NCI-H526 treated with DMSO at 0.1 percent for 48 hours (cell line): ENCODE data around the gene SUPT4H1.
"Not testable (repeated sequence)": the region's sequence is repeated elsewhere in the genome, so short reads cannot be mapped to it uniquely, and the experiment has no call there.

Experiments used
- DNase-seq: peaks from one replicate; lab custom pipeline; 2025; lab: John Stamatoyannopoulos, UW

The SUPT4H1 gene

DNA sequence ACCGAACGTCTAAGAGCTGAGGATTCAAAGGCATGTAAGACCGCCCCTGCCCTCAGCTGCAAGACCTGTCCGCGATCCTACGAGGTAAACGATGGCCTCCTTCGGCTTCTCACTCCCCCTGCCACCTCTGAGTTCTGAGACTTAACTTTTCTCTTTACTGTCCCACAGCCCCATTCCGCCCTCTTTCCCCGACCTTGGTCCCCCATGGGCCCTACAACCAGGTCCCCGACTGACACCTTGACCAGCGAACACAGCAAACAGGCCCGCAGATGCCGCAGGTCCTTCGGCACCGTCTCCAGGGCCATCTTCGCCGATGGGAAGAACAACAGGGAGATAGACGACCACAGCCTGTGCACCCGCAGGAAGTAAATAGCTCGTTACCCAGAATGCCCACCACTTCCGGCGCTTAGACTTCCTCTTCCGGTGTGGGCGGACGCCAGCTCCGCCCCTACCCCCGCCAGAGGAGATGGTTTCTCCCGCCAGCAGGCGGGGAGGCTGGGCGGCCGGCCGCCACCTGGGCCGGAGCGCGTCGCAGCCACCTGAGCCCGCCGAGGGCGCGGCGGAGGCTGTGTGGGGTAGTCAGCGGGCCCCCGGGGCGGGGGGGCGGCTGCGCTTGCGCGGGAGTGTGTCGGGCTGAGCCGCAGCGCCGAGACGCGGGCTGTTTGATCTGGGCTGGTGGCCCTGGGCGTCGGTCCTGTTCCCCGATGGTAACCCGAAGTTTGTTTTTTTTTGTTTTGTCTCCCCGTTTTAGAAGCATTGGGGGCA lies at the start of gene SUPT4H1:
Gene SUPT4H1 (minus strand): TSS at position 371 of the 765 bp plus-strand sequence. CDS start 66 bp downstream, at position 305.
- peak; percentile 92 for DNase-seq

DNA sequence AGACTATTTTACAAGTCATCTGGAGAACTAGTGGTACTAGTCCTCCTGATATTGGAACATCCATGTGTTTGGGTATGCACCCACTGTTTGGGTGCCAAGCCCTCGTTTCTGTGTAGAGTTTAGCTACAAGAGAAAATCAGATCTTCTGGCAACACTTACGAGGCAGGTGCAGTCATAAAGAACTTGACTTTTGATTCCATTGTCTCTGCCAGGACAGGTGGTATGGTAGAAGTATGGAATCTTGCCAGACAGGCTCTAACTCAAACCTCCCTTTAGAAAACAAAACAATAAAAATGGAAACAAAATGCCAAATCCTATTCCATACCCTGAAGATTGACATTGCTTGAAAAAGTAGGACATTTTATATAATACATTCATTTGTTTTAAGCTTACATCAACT lies 49.3 kb upstream of the SUPT4H1 start:
- DNase-seq, result no peak

DNA sequence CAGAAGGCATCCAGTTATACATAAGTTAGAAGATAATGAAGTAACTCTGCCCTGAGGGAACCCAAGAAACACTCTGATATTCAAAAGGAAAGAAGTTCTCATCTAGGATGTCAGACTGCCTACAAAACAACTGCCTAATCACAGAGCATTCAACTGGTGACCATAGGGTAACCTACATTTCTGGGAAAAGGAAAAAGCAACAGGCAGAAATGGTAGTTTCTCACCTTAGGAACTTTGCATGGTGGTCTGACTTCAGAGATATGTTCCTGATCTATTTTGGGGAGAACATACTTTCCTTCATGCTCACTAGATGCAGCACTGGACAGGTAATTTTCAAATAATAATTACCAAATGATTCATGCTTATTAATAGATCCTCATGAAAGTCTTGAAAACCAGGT lies 48.8 kb upstream of the SUPT4H1 start:
- no peak for DNase-seq

DNA sequence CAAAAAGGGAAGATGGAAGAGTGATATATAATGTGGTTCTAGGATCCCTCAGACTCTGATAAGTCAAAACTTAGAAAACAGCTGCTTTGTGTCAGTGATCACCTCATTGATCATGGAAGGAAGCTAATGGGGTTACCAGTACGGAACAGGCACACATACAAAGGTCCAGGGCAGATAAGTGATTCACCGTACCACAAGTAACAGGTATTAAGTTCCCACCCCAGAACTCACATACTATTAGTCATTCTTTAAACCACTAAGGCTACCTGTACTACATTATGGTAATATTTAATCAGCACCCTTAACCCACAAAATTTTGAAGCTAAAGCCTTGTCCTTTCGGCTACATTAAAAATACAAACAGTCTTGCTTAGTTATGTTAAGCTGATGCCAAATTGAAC lies 48.0 kb upstream of the SUPT4H1 start:
- no peak for DNase-seq

DNA sequence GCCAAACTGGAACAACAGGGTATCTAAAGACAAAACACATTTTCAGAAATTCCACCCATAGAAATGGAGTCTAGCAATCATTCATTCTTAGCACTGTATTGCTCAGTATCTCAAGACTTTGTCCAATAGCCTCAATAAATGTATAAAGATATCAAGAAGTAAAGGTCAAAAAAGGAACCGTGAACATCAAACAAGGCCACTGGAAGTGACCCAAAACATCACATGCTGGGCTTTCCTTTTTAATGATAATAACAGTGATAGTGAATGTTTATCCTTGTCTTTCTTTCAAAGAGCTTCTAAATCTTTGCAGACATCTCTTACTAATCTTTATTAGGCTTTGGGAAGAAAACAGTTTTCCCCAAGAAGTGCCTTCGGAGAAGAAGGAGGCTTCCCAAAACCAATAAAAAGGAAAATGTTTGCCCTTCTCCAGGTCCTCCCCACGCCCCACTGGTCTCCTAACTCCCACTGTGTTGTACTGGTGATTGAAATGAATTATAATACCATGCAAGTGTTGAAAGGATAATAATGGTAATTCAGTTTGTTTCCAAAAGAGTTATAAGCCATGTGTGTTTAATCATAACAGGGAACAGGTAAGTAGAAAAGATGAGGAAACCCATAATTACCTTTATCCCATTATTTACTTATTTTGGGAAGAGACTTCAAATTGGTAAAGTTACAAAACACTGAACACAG lies 46.7 kb upstream of the SUPT4H1 start:
- no peak for DNase-seq

DNA sequence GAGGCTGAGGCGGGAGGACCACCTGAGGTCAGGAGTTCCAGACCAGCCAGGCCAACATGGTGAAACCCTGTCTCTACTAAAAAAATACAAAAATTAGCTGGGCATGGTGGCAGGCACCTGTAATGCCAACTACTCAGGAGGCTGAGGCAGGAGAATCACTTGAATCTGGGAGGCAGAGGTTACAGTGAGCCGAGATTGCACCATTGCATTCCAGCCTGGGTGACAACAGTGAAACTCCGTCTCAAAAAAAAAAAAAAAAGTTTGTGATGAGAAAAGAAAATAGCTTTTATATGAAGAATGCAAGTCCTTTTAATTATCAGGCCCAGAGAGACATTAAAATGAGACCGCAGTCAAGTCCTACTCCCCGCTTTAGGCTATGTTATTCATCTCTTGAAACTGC lies 45.4 kb upstream of the SUPT4H1 start:
- DNase-seq, result not testable (repeated sequence)

DNA sequence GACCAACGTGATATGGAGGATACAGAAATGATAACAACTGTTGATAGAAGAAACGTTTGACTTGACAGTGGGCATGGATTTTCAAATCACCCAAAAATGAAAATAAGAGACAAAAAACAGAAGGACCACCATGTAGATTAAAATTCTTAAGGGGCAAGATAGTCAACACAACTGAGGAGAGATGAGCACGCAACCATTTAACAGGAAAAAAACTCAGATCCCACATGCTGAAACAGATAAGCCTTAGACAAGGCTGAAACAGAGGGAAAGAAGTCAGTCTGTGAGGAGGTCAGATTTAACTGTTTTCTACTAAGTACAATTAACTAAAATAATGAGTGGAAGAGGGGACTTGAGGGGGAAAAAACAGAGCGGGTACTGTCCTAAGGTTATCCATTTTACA lies 44.2 kb upstream of the SUPT4H1 start:
- no peak for DNase-seq

DNA sequence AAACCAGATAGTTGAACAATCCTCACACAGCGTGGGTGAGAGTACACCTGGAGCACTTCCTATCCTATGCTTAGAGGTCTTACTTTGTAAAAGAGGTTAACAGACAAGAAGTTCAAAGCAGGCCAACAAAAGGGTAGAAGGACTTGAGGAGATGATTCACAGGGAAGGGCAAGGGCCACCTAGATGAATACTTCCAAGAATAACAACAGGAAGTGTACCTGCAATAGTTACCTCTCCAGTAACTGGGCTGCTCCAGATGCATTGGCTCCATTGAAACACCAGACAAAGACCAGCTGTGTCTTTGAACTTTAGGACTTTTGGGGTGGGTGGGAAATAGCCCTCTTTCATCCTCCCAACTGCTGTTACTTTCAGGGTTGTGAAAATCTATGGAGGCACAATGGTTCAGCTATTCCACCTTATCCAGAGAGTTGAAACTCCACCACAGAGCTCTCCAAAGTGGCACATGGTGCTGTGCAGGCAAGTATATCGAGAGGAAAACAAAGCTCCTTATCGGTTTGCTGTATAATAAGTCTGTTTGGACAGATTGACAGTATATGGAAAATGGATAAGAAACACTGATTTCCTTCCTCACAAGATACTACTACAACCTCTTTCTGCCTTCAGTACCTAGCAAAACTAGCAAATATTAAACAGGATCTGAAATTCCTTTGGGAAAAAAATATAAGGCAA lies 42.7 kb upstream of the SUPT4H1 start:
- no peak for DNase-seq

DNA sequence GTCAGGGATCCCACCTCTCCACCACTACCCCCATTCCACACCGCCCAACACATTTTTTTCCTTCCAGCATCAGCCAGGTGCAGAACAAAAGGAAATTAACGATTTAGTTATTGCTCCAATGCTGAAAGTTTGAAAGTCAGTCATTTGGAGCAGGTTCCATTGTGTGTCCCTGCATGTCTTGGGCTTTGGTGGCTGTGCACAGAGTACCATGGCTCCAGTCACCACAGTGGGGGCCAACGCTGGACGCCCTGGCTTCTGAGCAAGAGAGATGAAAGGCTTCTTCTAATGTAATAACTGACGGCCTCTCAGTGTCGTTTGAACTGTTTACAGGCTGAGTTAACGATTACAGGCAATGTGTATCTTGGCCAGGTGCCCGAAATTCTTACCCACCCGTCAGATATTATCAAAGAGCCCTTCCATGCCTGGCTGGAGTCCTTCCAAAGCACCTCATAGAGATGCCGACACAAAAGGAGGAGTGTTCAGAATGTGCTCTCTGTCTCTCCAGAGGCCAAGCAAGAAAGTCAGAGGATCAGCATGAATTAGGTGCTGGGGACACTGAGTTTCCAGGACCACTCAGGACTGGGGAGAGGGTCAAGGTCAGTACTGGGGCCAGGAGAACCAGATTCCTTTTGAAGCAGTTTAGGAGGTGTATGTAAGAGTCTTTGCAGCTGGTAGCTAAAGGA lies 39.4 kb upstream of the SUPT4H1 start:
- peak; percentile 97 for DNase-seq

DNA sequence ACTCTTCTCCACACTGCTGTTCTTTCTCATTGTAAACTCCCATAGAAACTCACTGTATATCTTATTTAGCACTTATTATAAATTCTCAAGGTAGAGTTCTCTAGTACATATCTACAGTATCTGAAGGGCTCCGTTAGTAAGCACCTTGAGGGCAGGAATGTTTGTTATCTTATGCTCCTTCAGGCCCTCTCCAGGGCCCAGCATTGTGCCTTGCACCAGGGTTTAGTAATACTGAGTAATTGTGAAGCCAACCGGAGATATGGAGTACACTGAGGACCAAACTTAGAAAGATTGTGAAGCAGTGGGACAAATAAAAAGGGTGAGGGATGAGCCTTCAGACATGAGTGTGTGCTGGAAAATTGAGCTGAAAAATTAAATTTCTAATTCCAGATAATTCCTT lies 38.9 kb upstream of the SUPT4H1 start:
- DNase-seq, result no peak

DNA sequence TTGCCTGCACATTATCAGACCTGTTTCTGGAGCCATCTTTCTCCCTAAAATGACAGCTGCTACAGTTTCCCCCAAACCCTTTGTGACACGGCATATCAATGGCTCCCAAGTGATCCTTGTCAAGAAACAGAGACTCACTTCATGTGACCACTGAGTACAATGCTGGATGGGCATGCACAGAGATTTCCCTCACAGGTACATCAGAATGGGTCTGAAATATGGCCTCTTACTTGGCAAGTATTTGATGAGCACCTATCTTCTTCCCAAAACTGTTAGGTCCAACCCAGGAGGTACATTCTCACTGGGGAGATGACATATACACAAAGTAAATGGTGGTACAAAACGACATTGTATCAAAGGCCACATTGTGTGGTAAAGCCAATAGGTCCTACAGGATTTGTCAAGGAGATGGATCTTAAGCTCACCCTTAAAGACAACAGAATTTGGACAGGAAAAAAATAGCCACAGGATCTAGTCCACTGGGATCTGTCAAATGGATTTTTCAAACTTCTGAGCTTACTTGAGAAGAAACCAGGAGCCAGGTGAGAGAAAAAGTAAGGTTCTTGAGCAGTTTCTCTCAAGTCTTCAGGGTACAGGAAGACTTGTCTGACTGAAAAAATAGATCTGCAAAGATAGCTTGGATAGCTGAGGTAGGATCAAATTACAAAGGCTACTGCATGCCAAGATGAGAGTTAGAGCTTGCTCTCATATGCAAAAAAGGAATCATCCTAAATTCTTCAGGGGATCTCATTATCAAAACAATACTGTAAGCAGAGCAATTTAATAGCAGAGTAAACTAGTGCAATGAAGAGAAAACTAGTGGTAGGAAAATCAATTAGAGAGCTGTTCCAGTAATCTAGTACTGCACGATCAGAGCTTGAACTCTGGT lies 36.5 kb upstream of the SUPT4H1 start:
- peak; percentile 74 for DNase-seq

DNA sequence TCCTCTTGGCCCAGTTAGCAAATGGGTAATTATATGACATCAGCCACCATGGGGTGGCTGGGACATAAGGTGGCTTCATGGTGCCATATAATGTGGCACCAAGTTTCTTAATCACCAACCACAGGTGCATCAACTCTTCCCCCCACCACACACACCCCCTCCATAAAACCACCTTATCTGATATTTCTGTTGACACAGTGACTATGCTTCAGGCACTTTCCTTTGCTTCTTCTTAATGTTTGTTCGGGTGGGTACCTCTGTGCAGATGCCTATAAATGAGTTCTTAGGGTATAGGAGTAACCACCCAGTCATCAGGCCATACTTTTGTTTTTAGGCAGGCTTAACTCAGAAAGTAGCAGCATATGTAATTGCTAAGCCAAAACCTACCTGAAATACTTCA lies 35.8 kb upstream of the SUPT4H1 start:
- DNase-seq, result peak; percentile 50

DNA sequence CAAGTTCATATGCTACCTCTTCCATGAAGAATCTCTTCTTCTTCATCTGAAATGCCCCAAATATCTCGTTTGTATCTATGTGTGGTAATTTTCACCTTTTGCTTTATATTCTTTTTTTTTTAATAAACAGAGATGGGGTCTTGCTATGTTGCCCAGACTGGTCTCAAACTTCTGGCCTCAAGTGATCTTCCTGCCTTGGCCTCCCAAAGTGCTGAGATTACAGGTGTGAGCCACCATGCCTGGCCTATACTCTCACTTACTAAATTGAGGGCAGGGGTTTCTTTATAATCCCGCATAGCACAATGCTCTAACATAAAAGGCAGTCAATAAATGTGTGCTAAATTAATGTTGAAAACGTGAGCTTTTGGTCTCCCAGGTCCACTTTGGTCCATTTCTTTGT lies 34.7 kb upstream of the SUPT4H1 start:
- no peak for DNase-seq

DNA sequence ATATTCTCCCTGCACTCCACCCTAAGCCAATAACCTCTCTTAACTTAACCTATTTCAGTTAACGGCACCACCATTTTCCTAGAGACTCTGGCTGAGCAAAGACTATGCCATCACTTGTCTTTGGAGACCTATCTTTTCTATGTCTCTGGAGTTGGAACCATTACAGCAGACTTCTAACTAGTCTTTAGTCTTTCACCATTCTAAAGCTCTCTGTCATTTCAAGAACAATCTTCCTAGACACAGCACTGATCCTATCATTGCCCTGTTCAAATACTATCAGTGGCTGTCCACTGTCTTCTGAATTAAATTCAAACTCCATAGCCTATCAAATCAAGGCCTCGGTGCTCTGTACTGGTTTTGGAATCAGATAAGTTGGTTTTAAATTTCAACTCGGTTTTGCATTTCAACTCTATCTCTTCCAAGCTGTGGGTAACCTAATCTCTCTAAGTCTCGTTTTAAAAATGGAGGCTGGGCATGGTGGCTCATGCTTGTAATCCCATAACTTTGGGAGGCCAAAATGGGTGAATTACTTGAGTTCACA lies 33.4 kb upstream of the SUPT4H1 start:
- no peak for DNase-seq

DNA sequence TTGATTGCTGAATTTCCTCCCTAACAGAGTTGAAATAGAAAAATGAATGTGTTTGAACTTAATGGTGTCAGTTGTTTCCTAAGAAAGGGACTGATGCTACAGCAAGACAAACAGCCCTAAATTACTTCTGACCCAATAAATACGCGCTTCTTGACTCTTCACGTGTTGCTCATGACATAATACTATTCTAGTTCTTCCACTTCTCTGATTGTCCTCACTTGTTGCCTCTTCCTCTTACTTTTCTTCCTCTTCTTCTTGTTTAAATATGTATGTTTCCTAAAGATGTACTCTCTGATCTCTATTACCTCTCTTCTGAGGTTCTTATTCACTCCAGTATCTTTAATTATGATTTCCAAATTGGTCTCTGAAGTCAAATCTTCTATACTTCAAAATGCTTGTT lies 32.9 kb upstream of the SUPT4H1 start:
- no peak for DNase-seq

DNA sequence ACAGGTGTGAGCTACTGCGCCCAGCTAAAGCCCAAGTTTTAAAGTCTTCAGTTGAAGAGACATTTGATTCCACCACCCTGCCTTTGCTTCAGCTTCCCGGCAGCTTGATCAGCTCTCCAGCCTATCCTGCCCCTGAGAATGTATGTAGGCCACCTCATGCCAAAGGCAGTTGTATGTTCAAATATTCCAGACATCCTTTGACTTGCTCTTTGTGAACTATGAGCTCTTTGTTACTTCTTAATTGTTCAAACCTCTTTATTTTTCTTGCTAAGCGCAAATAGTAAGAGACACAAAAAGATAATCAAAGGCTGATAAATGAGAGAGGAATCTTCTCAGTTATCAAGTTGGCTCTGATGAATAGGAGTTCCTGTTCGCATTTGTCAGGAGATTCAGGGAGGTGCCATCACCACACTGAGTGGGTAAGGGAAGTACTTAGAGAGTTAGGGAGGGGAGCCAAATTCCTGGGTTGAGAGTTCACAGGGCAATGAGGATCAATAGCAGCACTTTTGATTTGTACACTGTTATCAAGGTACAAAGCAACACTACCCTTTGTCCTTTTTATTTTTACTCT lies 32.0 kb upstream of the SUPT4H1 start:
- DNase-seq, result no peak

DNA sequence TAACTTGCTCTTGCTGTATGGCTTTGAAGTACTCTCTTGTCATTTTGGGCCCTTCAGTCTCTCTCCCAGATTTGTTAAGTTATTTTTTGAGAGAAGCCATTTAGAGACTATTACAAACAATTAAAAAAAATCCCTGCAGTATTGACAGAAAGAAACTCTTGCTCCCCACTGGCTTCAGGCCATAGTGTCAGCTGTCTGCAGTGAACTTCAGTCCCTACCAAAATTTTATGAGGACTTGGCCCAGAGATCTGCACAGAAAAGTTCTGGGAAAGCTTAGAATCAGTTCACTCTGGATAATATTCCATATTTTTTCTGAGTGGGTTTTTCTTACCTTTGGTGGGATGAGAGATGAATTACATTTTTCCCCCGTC lies 30.9 kb upstream of the SUPT4H1 start:
- no peak for DNase-seq

DNA sequence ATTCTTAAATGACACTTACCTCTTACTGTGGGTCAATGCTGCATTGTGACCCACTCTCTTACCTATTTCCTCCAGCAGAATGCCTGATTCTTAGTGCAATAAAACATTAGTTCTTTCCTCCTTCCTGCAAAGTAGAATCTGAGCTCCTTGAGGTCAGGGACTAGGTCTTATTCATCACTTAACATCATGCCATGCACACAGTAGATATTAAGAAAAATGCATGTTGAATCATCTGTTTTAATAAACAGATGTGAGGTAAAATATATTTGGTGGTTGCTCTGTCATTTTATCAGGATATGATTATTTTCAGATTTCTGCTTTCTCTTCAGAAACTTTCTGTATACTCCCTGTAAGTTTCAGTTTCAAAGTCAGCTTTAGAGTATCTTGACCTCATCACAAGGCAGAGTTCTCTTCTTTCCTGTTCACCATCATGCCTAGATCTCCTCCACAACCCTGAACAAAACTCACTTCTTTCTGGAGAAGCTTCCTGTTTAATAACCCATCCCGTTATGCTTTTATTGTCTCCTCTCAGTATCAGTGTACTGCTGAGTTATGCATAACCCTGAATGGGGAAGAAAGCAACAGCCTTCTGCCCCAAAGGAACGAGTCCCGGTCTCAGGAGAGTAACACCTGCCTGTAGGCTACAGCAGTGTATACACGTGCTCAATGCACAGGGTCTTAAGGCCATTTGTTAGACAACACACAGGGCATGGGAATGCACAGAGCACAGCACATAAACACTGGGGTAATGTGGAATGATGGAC lies 30.3 kb upstream of the SUPT4H1 start:
- no peak for DNase-seq

DNA sequence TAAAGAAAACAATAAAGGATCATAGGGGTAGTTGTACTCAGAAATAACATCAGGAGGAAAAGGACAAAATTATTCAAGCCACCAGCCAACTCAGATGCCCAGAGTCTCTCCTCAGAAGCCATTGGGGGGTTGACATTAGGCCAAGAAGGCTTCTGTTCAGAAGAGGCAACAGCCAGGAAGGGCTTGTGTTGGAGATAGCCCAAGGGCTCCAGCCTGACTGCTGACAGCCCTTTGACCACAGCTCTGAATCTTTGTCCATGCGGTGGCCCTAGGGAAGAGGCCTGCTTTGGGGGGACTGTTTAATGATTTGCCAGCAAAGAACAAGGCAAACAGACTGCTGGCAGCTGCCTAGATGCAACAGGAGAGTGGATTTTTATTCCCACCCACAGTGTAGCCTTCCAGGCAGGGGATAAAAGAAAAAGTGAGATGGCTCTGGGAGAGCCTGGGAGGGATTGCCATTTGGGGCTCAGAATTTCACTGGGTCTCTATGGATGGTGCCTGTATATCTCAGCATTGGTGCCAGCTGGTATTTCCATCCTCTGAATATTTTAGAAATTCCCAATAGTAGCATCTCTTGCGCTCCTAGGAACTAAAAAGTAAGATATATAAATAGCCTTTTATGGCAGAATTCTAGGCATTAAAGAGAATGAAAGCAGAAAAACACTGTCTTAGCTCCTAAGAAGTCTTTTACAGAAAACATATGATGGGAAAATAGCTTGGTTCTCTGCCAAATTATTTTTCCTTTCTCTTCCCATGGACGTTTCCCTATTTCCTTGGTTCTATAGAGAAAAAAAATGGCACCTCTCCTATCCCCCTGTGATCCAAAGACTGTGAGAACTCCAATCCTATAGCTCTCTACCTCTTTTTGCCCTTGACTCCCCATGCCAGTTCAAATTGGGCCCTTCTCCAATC lies 29.4 kb upstream of the SUPT4H1 start:
- no peak for DNase-seq
